H9 (cell line): Measurements from ENCODE around the gene ZNF577. TPM values are rescaled to one million over a fixed set of nuclear protein-coding genes. Genes with fewer than 3 reads are reported as not detected.

Experiments used
- DNase-seq: peaks from one replicate; pipeline ENCODE4 v3.0.0-alpha.2; 2017
- H2AFZ ChIP-seq: one replicate; pipeline ENCODE4 v1.6.1; 2013; ENCODE audit warnings: mild to moderate bottlenecking, low read length, control low read depth, moderate library complexity
- H2AK5ac ChIP-seq: 2 replicates; pipeline ENCODE4 v1.6.1; 2013; ENCODE audit warnings: low read length, control low read depth, mixed read lengths; ENCODE audit not compliant: insufficient read length
- H2BK120ac ChIP-seq: one replicate; pipeline ENCODE4 v1.6.1; 2013; ENCODE audit warnings: low read depth, mild to moderate bottlenecking, low read length, control low read depth, inconsistent platforms; ENCODE audit not compliant: poor library complexity, severe bottlenecking
- H2BK12ac ChIP-seq: 2 replicates; pipeline ENCODE4 v1.6.1; 2013; ENCODE audit warnings: low read length, control low read depth, mixed read lengths, low read depth; ENCODE audit not compliant: insufficient read length
- H2BK15ac ChIP-seq: 2 replicates; pipeline ENCODE4 v1.6.1; 2013; ENCODE audit warnings: low read depth, low read length, control low read depth
- H2BK20ac ChIP-seq: one replicate; pipeline ENCODE4 v1.6.1; 2013; ENCODE audit warnings: low read depth, mild to moderate bottlenecking, low read length, control low read depth, inconsistent platforms; ENCODE audit not compliant: poor library complexity, severe bottlenecking
- H2BK5ac ChIP-seq: 2 replicates; pipeline ENCODE4 v1.6.1; 2013; ENCODE audit warnings: low read length, control low read depth, mixed read lengths; ENCODE audit not compliant: insufficient read length
- H3K14ac ChIP-seq: 2 replicates; pipeline ENCODE4 v1.6.1; 2013; ENCODE audit warnings: low read length, control low read depth; ENCODE audit not compliant: insufficient read depth
- H3K18ac ChIP-seq: 2 replicates; pipeline ENCODE4 v1.6.1; 2013; ENCODE audit warnings: low read depth, mild to moderate bottlenecking, mixed read lengths, low read length, control low read depth; ENCODE audit not compliant: insufficient read length
- H3K23ac ChIP-seq: 2 replicates; pipeline ENCODE4 v1.6.1; 2013; ENCODE audit warnings: low read length, control low read depth, mixed read lengths, low read depth; ENCODE audit not compliant: insufficient read length
- H3K23me2 ChIP-seq: 2 replicates; pipeline ENCODE4 v1.6.1; 2013; ENCODE audit warnings: low read depth, mild to moderate bottlenecking, mixed read lengths, low read length, control low read depth; ENCODE audit not compliant: insufficient read length, poor library complexity, severe bottlenecking
- H3K27ac ChIP-seq: 2 replicates; pipeline ENCODE4 v1.5.1; 2013; ENCODE audit warnings: low read length, control low read depth, mixed read lengths, low read depth; ENCODE audit not compliant: insufficient read length
- H3K27me3 ChIP-seq: 2 replicates; pipeline ENCODE4 v1.6.1; 2013; ENCODE audit warnings: low read length, control low read depth, inconsistent platforms; ENCODE audit not compliant: insufficient read depth
- H3K4ac ChIP-seq: 2 replicates; pipeline ENCODE4 v1.6.1; 2013; ENCODE audit warnings: low read depth, mild to moderate bottlenecking, control low read depth, inconsistent platforms, low read length, moderate library complexity
- H3K4me1 ChIP-seq: 2 replicates; pipeline ENCODE4 v1.6.1; 2013; ENCODE audit warnings: low read length, control low read depth, inconsistent platforms; ENCODE audit not compliant: insufficient read depth
- H3K4me2 ChIP-seq: 2 replicates; pipeline ENCODE4 v1.6.1; 2013; ENCODE audit warnings: low read length, control low read depth, mixed read lengths; ENCODE audit not compliant: insufficient read length, insufficient read depth
- H3K56ac ChIP-seq: 2 replicates; pipeline ENCODE4 v1.6.1; 2013; ENCODE audit warnings: low read depth, mild to moderate bottlenecking, mixed read lengths, low read length, control low read depth; ENCODE audit not compliant: insufficient read length
- H3K79me1 ChIP-seq: 2 replicates; pipeline ENCODE4 v1.6.1; 2013; ENCODE audit warnings: low read depth, mild to moderate bottlenecking, moderate library complexity, low read length, control low read depth, inconsistent platforms; ENCODE audit not compliant: insufficient read depth, poor library complexity, severe bottlenecking
- H3K79me2 ChIP-seq: 2 replicates; pipeline ENCODE4 v1.6.1; 2013; ENCODE audit warnings: low read length, control low read depth, inconsistent platforms; ENCODE audit not compliant: insufficient read depth
- H3K9ac ChIP-seq: 2 replicates; pipeline ENCODE4 v1.6.1; 2013; ENCODE audit warnings: low read length, control low read depth, mixed read lengths; ENCODE audit not compliant: insufficient read length; ENCODE audit errors: extremely low read depth
- H3K9me3 ChIP-seq: one replicate; pipeline ENCODE4 v1.6.1; 2013; ENCODE audit warnings: low read depth, low read length, inconsistent platforms; ENCODE audit not compliant: control insufficient read depth
- H3T11ph ChIP-seq: one replicate; pipeline ENCODE4 v1.6.1; 2013; ENCODE audit warnings: mild to moderate bottlenecking, low read length, control low read depth, inconsistent platforms
- H4K20me1 ChIP-seq: one replicate; pipeline ENCODE4 v1.6.1; 2013; ENCODE audit not compliant: control insufficient read depth, insufficient read length, insufficient read depth
- H4K5ac ChIP-seq: 2 replicates; pipeline ENCODE4 v1.6.1; 2013; ENCODE audit warnings: low read depth, mild to moderate bottlenecking, mixed read lengths, low read length, control low read depth; ENCODE audit not compliant: insufficient read length
- H4K8ac ChIP-seq: replicated peaks from 2 replicates; pipeline ENCODE4 v1.6.1; 2013; ENCODE audit warnings: low read length, control low read depth, mixed read lengths, low read depth; ENCODE audit not compliant: insufficient read length
- H4K91ac ChIP-seq: 2 replicates; pipeline ENCODE4 v1.6.1; 2013; ENCODE audit warnings: low read depth, mild to moderate bottlenecking, moderate library complexity, mixed read lengths, low read length, control low read depth; ENCODE audit not compliant: insufficient read length
- H3K27ac Mint-ChIP-seq, 3 experiments: 2 replicates in 2 of 3; 3 replicates in 1 of 3; pipeline ENCODE4 v1.8.0; 2020 to 2021; ENCODE audit warnings: mixed read lengths in 3 of 3, mild to moderate bottlenecking in 1 of 3, moderate library complexity in 1 of 3
- H3K27me3 Mint-ChIP-seq: 2 replicates; pipeline ENCODE4 v1.8.0; 2021; ENCODE audit warnings: low read depth, mild to moderate bottlenecking, moderate library complexity, mixed read lengths
- H3K36me3 Mint-ChIP-seq, 3 experiments: 2 replicates in 2 of 3; 3 replicates in 1 of 3; pipeline ENCODE4 v1.8.0; 2020 to 2021; ENCODE audit warnings: low read depth in 3 of 3, mixed read lengths in 3 of 3; ENCODE audit not compliant: insufficient read depth in 1 of 3
- H3K4me1 Mint-ChIP-seq, 2 experiments: 2 replicates each; pipeline ENCODE4 v1.8.0; 2020; ENCODE audit warnings: mixed read lengths in 2 of 2
- H3K4me3 Mint-ChIP-seq, 2 experiments: 2 replicates in 1 of 2; 3 replicates in 1 of 2; pipeline ENCODE4 v1.8.0; 2020 to 2021; ENCODE audit warnings: mild to moderate bottlenecking in 2 of 2, mixed read lengths in 2 of 2, moderate library complexity in 1 of 2
- H3K9me3 Mint-ChIP-seq, 2 experiments: 2 replicates in 1 of 2; 3 replicates in 1 of 2; pipeline ENCODE4 v1.8.0; 2020; ENCODE audit warnings: mild to moderate bottlenecking in 2 of 2, mixed read lengths in 2 of 2, moderate library complexity in 1 of 2
- CTCF ChIP-seq: fragments of 200-600 bp; sonication (generic); conservative IDR thresholded peaks from 3 replicates; pipeline ENCODE4 v1.8.0; 2021; ENCODE audit warnings: antibody characterized with exemption, mild to moderate bottlenecking
- WGBS: extraction: QIAGEN DNeasy Blood & Tissue Kit; methylation state at CpG from one replicate; pipeline ENCODE4 v1.1.7; 2013; ENCODE audit warnings: missing lambda C conversion rate, low lambda C conversion rate, mixed read lengths; ENCODE audit not compliant: insufficient read length; ENCODE audit errors: extremely low coverage; 5-methylcytosine and 5-hydroxymethylcytosine counted together
- total RNA-seq: library from RNA; stranded (reverse); gene quantifications from 2 replicates; pipeline ENCODE4 v1.2.1, GENCODE V29; 2021

Gene ZNF577
- total RNA-seq, 1 experiment from 2014 or later, result 42.1 TPM

GRCh38 chr19:51830274-51830673 lies 57.5 kb downstream of the ZNF577 start:
- Histone ChIP-seq H2AFZ (no peak overlapping the region), H4K5ac (no peak overlapping the region), H4K8ac (no peak overlapping the region), H3K4ac (no peak overlapping the region), H3K18ac (no peak overlapping the region), H3K23me2 (no peaks in the 10 kb centered on the region), H4K20me1 (no peaks in the 10 kb centered on the region), H2BK20ac (no peak overlapping the region), H2BK5ac (no peak overlapping the region), H3K79me1 (no peaks in the 10 kb centered on the region), H4K91ac (no peak overlapping the region), H2BK15ac (no peak overlapping the region), H3K56ac (no peak overlapping the region), H3K9ac (no peak overlapping the region), H3K23ac (no peak overlapping the region), H3K4me2 (no peak overlapping the region), H2BK120ac (no peak overlapping the region), H2BK12ac (no peak overlapping the region), H3K14ac (no peak overlapping the region), H2AK5ac (no peak overlapping the region), H3K27ac (no peak overlapping the region), H3K4me1 (no peaks in the 10 kb centered on the region), H3K27me3 (no peaks in the 10 kb centered on the region), H3K79me2 (no peaks in the 10 kb centered on the region), H3T11ph (no peak overlapping the region), H3K9me3 (peaks cover 31% of the 10 kb centered on the region)
- no peak for DNase-seq
- Mint-ChIP-seq H3K36me3 (peaks cover 6 to 28% (median 6%) of the 10 kb centered on the region in 3 experiments; a peak in 5 of 7 replicates), H3K9me3 (peaks cover 84 to 85% of the 10 kb centered on the region in 2 experiments), H3K4me1 (no peaks in the 10 kb centered on the region), H3K27me3 (peaks cover 4% of the 10 kb centered on the region; the same call in 1 of the 2 replicates), H3K27ac (no peak overlapping the region), H3K4me3 (no peak overlapping the region)
- TF ChIP-seq CTCF, result no peak; the same call in 2 of the 3 replicates
- WGBS, result no CpG with 5 or more reads among the region's 2 CpGs
